ENCODE measurements around the gene DUSP5.
"Not testable (repeated sequence)": the region's sequence is repeated elsewhere in the genome, so short reads cannot be mapped to it uniquely, and the experiment has no call there.

Gene DUSP5

GRCh38 chr10:110461088-110461487, 36.6 kb upstream of the DUSP5 start:
- no peak overlapping the region for H3K4me3 ChIP-seq (ENCODE audit: insufficient read depth, low read depth, low read length)
- 94% methylated on average over 7 of the region's 7 CpGs for WGBS, 2 experiments
- no peak overlapping the region for H3K27ac ChIP-seq (ENCODE audit: insufficient read depth, low read depth, low read length, poor library complexity, severe bottlenecking)
- no peaks in the 10 kb centered on the region for H3K9me3 ChIP-seq (ENCODE audit: control insufficient read depth, low read length)
- no peaks in the 10 kb centered on the region for H3K27me3 ChIP-seq (ENCODE audit: control insufficient read depth, insufficient read depth, low read length, poor library complexity, severe bottlenecking)
- H3K4me1 ChIP-seq (ENCODE audit: control insufficient read depth, insufficient read depth, low read length) = peaks cover 12% of the 10 kb centered on the region
- no peaks in the 10 kb centered on the region for H3K36me3 ChIP-seq (ENCODE audit: control insufficient read depth, insufficient read depth, low read length)

- Histone ChIP-seq H3K4me3 (ENCODE audit: insufficient read depth, low read depth, low read length) (no peak overlapping the region), H3K36me3 (ENCODE audit: control insufficient read depth, insufficient read depth, low read length) (no peaks in the 10 kb centered on the region), H3K27ac (ENCODE audit: insufficient read depth, low read depth, low read length, poor library complexity, severe bottlenecking) (no peak overlapping the region), H3K4me1 (ENCODE audit: control insufficient read depth, insufficient read depth, low read length) (peaks cover 12% of the 10 kb centered on the region), H3K27me3 (ENCODE audit: control insufficient read depth, insufficient read depth, low read length, poor library complexity, severe bottlenecking) (no peaks in the 10 kb centered on the region), H3K9me3 (ENCODE audit: control insufficient read depth, low read length) (no peaks in the 10 kb centered on the region)
- WGBS, 2 experiments = 86 to 87% methylated on average over 2 of the region's 2 CpGs
These were observed 36.2 kb upstream of the DUSP5 start for GRCh38 chr10:110461530-110461929.

GRCh38 chr10:110462166-110463095, 35.3 kb upstream of the DUSP5 start:
- Histone ChIP-seq H3K4me3 (ENCODE audit: insufficient read depth, low read depth, low read length) (no peak overlapping the region), H3K9me3 (ENCODE audit: control insufficient read depth, low read length) (no peaks in the 10 kb centered on the region), H3K4me1 (ENCODE audit: control insufficient read depth, insufficient read depth, low read length) (peaks cover 12% of the 10 kb centered on the region), H3K27me3 (ENCODE audit: control insufficient read depth, insufficient read depth, low read length, poor library complexity, severe bottlenecking) (no peaks in the 10 kb centered on the region), H3K36me3 (ENCODE audit: control insufficient read depth, insufficient read depth, low read length) (no peaks in the 10 kb centered on the region), H3K27ac (ENCODE audit: insufficient read depth, low read depth, low read length, poor library complexity, severe bottlenecking) (no peak overlapping the region)
- WGBS, 2 experiments = 89 to 91% methylated on average over 19 of the region's 19 CpGs

GRCh38 chr10:110468258-110468657, 29.4 kb upstream of the DUSP5 start:
- 92 to 100% methylated on average over 2 of the region's 2 CpGs for WGBS, 2 experiments
- not testable (repeated sequence) for H3K36me3 ChIP-seq (ENCODE audit: control insufficient read depth, insufficient read depth, low read length); H3K27me3 ChIP-seq (ENCODE audit: control insufficient read depth, insufficient read depth, low read length, poor library complexity, severe bottlenecking)

GRCh38 chr10:110470541-110470940, 27.2 kb upstream of the DUSP5 start:
- WGBS, 2 experiments = 90 to 91% methylated on average over 10 of the region's 10 CpGs
- H3K4me3 ChIP-seq (ENCODE audit: insufficient read depth, low read depth, low read length); H3K27ac ChIP-seq (ENCODE audit: insufficient read depth, low read depth, low read length, poor library complexity, severe bottlenecking); H3K9me3 ChIP-seq (ENCODE audit: control insufficient read depth, low read length); H3K4me1 ChIP-seq (ENCODE audit: control insufficient read depth, insufficient read depth, low read length); H3K27me3 ChIP-seq (ENCODE audit: control insufficient read depth, insufficient read depth, low read length, poor library complexity, severe bottlenecking); H3K36me3 ChIP-seq (ENCODE audit: control insufficient read depth, insufficient read depth, low read length): not testable (repeated sequence)

More at GRCh38 chr10:110468258-110468657, 29.4 kb upstream of the DUSP5 start:
- not testable (repeated sequence) for H3K27ac ChIP-seq (ENCODE audit: insufficient read depth, low read depth, low read length, poor library complexity, severe bottlenecking); H3K4me3 ChIP-seq (ENCODE audit: insufficient read depth, low read depth, low read length); H3K4me1 ChIP-seq (ENCODE audit: control insufficient read depth, insufficient read depth, low read length); H3K9me3 ChIP-seq (ENCODE audit: control insufficient read depth, low read length)

- H3K27me3 ChIP-seq (ENCODE audit: control insufficient read depth, insufficient read depth, low read length, poor library complexity, severe bottlenecking) = no peaks in the 10 kb centered on the region
- WGBS, 2 experiments = 89 to 93% methylated on average over 5 of the region's 5 CpGs
- no peak overlapping the region for H3K4me3 ChIP-seq (ENCODE audit: insufficient read depth, low read depth, low read length)
- H3K9me3 ChIP-seq (ENCODE audit: control insufficient read depth, low read length) = no peaks in the 10 kb centered on the region
- H3K27ac ChIP-seq (ENCODE audit: insufficient read depth, low read depth, low read length, poor library complexity, severe bottlenecking) = no peak overlapping the region
- H3K4me1 ChIP-seq (ENCODE audit: control insufficient read depth, insufficient read depth, low read length) = peaks cover 3% of the 10 kb centered on the region
- H3K36me3 ChIP-seq (ENCODE audit: control insufficient read depth, insufficient read depth, low read length) = no peaks in the 10 kb centered on the region
These were observed 26.1 kb upstream of the DUSP5 start for GRCh38 chr10:110471566-110472139.

- Histone ChIP-seq H3K9me3 (ENCODE audit: control insufficient read depth, low read length) (no peaks in the 10 kb centered on the region), H3K27me3 (ENCODE audit: control insufficient read depth, insufficient read depth, low read length, poor library complexity, severe bottlenecking) (no peaks in the 10 kb centered on the region), H3K4me1 (ENCODE audit: control insufficient read depth, insufficient read depth, low read length) (peaks cover 3% of the 10 kb centered on the region), H3K4me3 (ENCODE audit: insufficient read depth, low read depth, low read length) (no peak overlapping the region), H3K27ac (ENCODE audit: insufficient read depth, low read depth, low read length, poor library complexity, severe bottlenecking) (no peak overlapping the region), H3K36me3 (ENCODE audit: control insufficient read depth, insufficient read depth, low read length) (no peaks in the 10 kb centered on the region)
- 96 to 99% methylated on average over 3 of the region's 3 CpGs for WGBS, 2 experiments
These were observed 23.7 kb upstream of the DUSP5 start for GRCh38 chr10:110474017-110474416.

GRCh38 chr10:110474826-110475225, 22.9 kb upstream of the DUSP5 start:
- Histone ChIP-seq H3K4me1 (ENCODE audit: control insufficient read depth, insufficient read depth, low read length) (peaks cover 3% of the 10 kb centered on the region), H3K9me3 (ENCODE audit: control insufficient read depth, low read length) (no peaks in the 10 kb centered on the region), H3K27me3 (ENCODE audit: control insufficient read depth, insufficient read depth, low read length, poor library complexity, severe bottlenecking) (no peaks in the 10 kb centered on the region), H3K36me3 (ENCODE audit: control insufficient read depth, insufficient read depth, low read length) (no peaks in the 10 kb centered on the region), H3K4me3 (ENCODE audit: insufficient read depth, low read depth, low read length) (no peak overlapping the region), H3K27ac (ENCODE audit: insufficient read depth, low read depth, low read length, poor library complexity, severe bottlenecking) (no peak overlapping the region)
- WGBS, 2 experiments = 73 to 74% methylated on average over 3 to 4 of the region's 4 CpGs

- H3K27ac ChIP-seq (ENCODE audit: insufficient read depth, low read depth, low read length, poor library complexity, severe bottlenecking) = no peak overlapping the region
- H3K27me3 ChIP-seq (ENCODE audit: control insufficient read depth, insufficient read depth, low read length, poor library complexity, severe bottlenecking) = no peaks in the 10 kb centered on the region
- H3K4me1 ChIP-seq (ENCODE audit: control insufficient read depth, insufficient read depth, low read length) = peaks cover 3% of the 10 kb centered on the region
- no peaks in the 10 kb centered on the region for H3K36me3 ChIP-seq (ENCODE audit: control insufficient read depth, insufficient read depth, low read length)
- H3K4me3 ChIP-seq (ENCODE audit: insufficient read depth, low read depth, low read length) = no peak overlapping the region
- H3K9me3 ChIP-seq (ENCODE audit: control insufficient read depth, low read length) = no peaks in the 10 kb centered on the region
- 78 to 80% methylated on average over 9 of the region's 9 CpGs for WGBS, 2 experiments
These were observed 21.8 kb upstream of the DUSP5 start for GRCh38 chr10:110475722-110476515.

GRCh38 chr10:110479710-110480109, 18.0 kb upstream of the DUSP5 start:
- H3K9me3 ChIP-seq (ENCODE audit: control insufficient read depth, low read length) = no peaks in the 10 kb centered on the region
- H3K4me1 ChIP-seq (ENCODE audit: control insufficient read depth, insufficient read depth, low read length) = no peaks in the 10 kb centered on the region
- H3K36me3 ChIP-seq (ENCODE audit: control insufficient read depth, insufficient read depth, low read length) = no peaks in the 10 kb centered on the region
- H3K4me3 ChIP-seq (ENCODE audit: insufficient read depth, low read depth, low read length) = no peak overlapping the region
- H3K27me3 ChIP-seq (ENCODE audit: control insufficient read depth, insufficient read depth, low read length, poor library complexity, severe bottlenecking) = no peaks in the 10 kb centered on the region
- WGBS, 2 experiments = 88 to 89% methylated on average over 1 of the region's 1 CpG
- no peak overlapping the region for H3K27ac ChIP-seq (ENCODE audit: insufficient read depth, low read depth, low read length, poor library complexity, severe bottlenecking)
